ENCODE data around the gene EXD2. TPM values are rescaled to one million over a fixed set of nuclear protein-coding genes. Genes with fewer than 3 reads are reported as not detected.
A peak's percentile ranks its signal among the peaks of the same experiment; 100 is the strongest.
"Not testable (repeated sequence)": the region's sequence is repeated elsewhere in the genome, so short reads cannot be mapped to it uniquely, and the experiment has no call there.

Gene EXD2
- total RNA-seq, 6 donors from 2014 or later: 18.4 to 30.4 (median 21.1) TPM

GRCh38 chr14:69270795-69271708, 79.8 kb downstream of the EXD2 start:
- 90 to 91% methylated on average over 20 to 21 of the region's 21 CpGs for WGBS, 2 donors
- DNase-seq: no peak
- Histone ChIP-seq H3K4me1 (no peaks in the 10 kb centered on the region), H3K27ac (no peak overlapping the region), H3K27me3 (no peaks in the 10 kb centered on the region), H3K36me3 (no peaks in the 10 kb centered on the region), H3K4me3 (no peak overlapping the region), H3K9me3 (no peaks in the 10 kb centered on the region)
- no peak for TF ChIP-seq POLR2A (IDR thresholded peaks at IDR 0.05)
- no peak for TF ChIP-seq EP300 (IDR thresholded peaks at IDR 0.05)
- TF ChIP-seq CTCF (IDR thresholded peaks at IDR 0.05): no peak
- TF ChIP-seq POLR2AphosphoS5 (IDR thresholded peaks at IDR 0.05): no peak
- peak in 1 of 2 donors; percentile 47 for ATAC-seq (ENCODE audit: low FRiP score in 2 of 2)

- no peaks in the 10 kb centered on the region for H3K9me3 ChIP-seq
- no peaks in the 10 kb centered on the region for H3K4me1 ChIP-seq
- H3K4me3 ChIP-seq: no peak overlapping the region
- H3K27ac ChIP-seq: no peak overlapping the region
- 61 to 76% methylated on average over 2 of the region's 2 CpGs for WGBS, 2 donors
- ATAC-seq (ENCODE audit: low FRiP score in 2 of 2): no peak
- H3K27me3 ChIP-seq: no peaks in the 10 kb centered on the region
- no peaks in the 10 kb centered on the region for H3K36me3 ChIP-seq
- no peak for TF ChIP-seq CTCF (IDR thresholded peaks at IDR 0.05)
- TF ChIP-seq POLR2A (IDR thresholded peaks at IDR 0.05): no peak
- no peak for TF ChIP-seq EP300 (IDR thresholded peaks at IDR 0.05)
- TF ChIP-seq POLR2AphosphoS5 (IDR thresholded peaks at IDR 0.05): no peak
- no peak for DNase-seq
Measured at GRCh38 chr14:69274321-69274720, 83.0 kb downstream of the EXD2 start.

- TF ChIP-seq EP300 (IDR thresholded peaks at IDR 0.05) (no peak), POLR2AphosphoS5 (IDR thresholded peaks at IDR 0.05) (no peak), POLR2A (IDR thresholded peaks at IDR 0.05) (no peak), CTCF (IDR thresholded peaks at IDR 0.05) (no peak)
- no peaks in the 10 kb centered on the region for H3K4me1 ChIP-seq
- H3K9me3 ChIP-seq: no peaks in the 10 kb centered on the region
- 93 to 98% methylated on average over 2 of the region's 2 CpGs for whole genome bisulfite sequencing, 2 donors
- no peak overlapping the region for H3K27ac ChIP-seq
- ATAC-seq (ENCODE audit: low FRiP score in 2 of 2) (no peak), DNase-seq (no peak)
- H3K27me3 ChIP-seq: no peaks in the 10 kb centered on the region
- no peak overlapping the region for H3K4me3 ChIP-seq
- H3K36me3 ChIP-seq: no peaks in the 10 kb centered on the region
Measured at GRCh38 chr14:69275331-69275730, 84.0 kb downstream of the EXD2 start.

GRCh38 chr14:69277356-69277755, 86.1 kb downstream of the EXD2 start:
- not testable (repeated sequence) for H3K9me3 ChIP-seq; H3K36me3 ChIP-seq; H3K4me3 ChIP-seq; H3K27ac ChIP-seq; H3K27me3 ChIP-seq; H3K4me1 ChIP-seq; DNase-seq; ATAC-seq (ENCODE audit: low FRiP score in 2 of 2)
- WGBS, 2 donors: 80 to 90% methylated on average over 3 of the region's 3 CpGs

- no peaks in the 10 kb centered on the region for H3K4me1 ChIP-seq
- WGBS, 2 donors: 89 to 90% methylated on average over 9 of the region's 9 CpGs
- no peak for ATAC-seq (ENCODE audit: low FRiP score in 2 of 2)
Measured at GRCh38 chr14:69280746-69281291, 89.5 kb downstream of the EXD2 start.

More at GRCh38 chr14:69280746-69281291, 89.5 kb downstream of the EXD2 start:
- no peak for TF ChIP-seq POLR2AphosphoS5 (IDR thresholded peaks at IDR 0.05)
- no peak for TF ChIP-seq EP300 (IDR thresholded peaks at IDR 0.05)
- TF ChIP-seq POLR2A (IDR thresholded peaks at IDR 0.05): no peak
- TF ChIP-seq CTCF (IDR thresholded peaks at IDR 0.05): no peak
- peak in 1 of 2 donors; percentile 9 for DNase-seq
- Histone ChIP-seq H3K27ac (no peak overlapping the region), H3K36me3 (no peaks in the 10 kb centered on the region), H3K4me3 (no peak overlapping the region), H3K27me3 (no peaks in the 10 kb centered on the region), H3K9me3 (no peaks in the 10 kb centered on the region)

Data from upper lobe of left lung (tissue), 6 donors.